Keratinocyte (primary cell): ENCODE results near the gene PCGF3. TPM values are rescaled to one million over a fixed set of nuclear protein-coding genes. Genes with fewer than 3 reads are reported as not detected.

ENCODE experiments used
- DNase-seq: peaks from one replicate; pipeline ENCODE4 v3.0.0-alpha.2; 2011; ENCODE audit warnings: low read depth, missing footprints, low spot score
- FAIRE-seq: peaks from 2 replicates; lab custom pipeline; 2011; peaks lifted over from hg19 to GRCh38; lab: Jason Lieb, UNC
- H2AFZ ChIP-seq: 2 replicates; pipeline ENCODE4 v1.6.0; 2012; ENCODE audit warnings: low read length, control low read depth, inconsistent platforms; ENCODE audit not compliant: control insufficient read depth
- H3K27ac ChIP-seq: 2 replicates; pipeline ENCODE4 v1.5.1; 2011; ENCODE audit warnings: low read length; ENCODE audit not compliant: control insufficient read depth, insufficient read depth
- H3K27me3 ChIP-seq: 3 replicates; pipeline ENCODE4 v1.6.0; 2011; ENCODE audit warnings: low read length; ENCODE audit not compliant: control insufficient read depth, insufficient read depth; ENCODE audit errors: extremely low read depth
- H3K36me3 ChIP-seq, 2 experiments: 2 replicates in 1 of 2; 3 replicates in 1 of 2; pipeline ENCODE4 v1.5.1; 2011; ENCODE audit warnings: low read length in 2 of 2, mild to moderate bottlenecking in 1 of 2; ENCODE audit not compliant: control insufficient read depth in 2 of 2, insufficient read depth in 2 of 2; ENCODE audit errors: extremely low read depth in 1 of 2
- H3K4me1 ChIP-seq: 3 replicates; pipeline ENCODE4 v1.5.1; 2011; ENCODE audit warnings: low read length; ENCODE audit not compliant: control insufficient read depth, insufficient read depth; ENCODE audit errors: extremely low read depth
- H3K4me2 ChIP-seq: 3 replicates; pipeline ENCODE4 v1.6.0; 2011; ENCODE audit warnings: low read depth, low read length; ENCODE audit not compliant: control insufficient read depth, insufficient read depth; ENCODE audit errors: extremely low read depth
- H3K4me3 ChIP-seq, 3 experiments: fragments of 200-600 bp in 1 of 3; sonication (generic) in 1 of 3; 2 replicates in 2 of 3; 3 replicates in 1 of 3; pipeline ENCODE4 v1.5.1; 2011 to 2016; ENCODE audit warnings: low read length in 3 of 3, mild to moderate bottlenecking in 3 of 3, control low read depth in 2 of 3, inconsistent platforms in 1 of 3, low read depth in 1 of 3, mixed read lengths in 1 of 3, mixed run types in 1 of 3, moderate library complexity in 1 of 3; ENCODE audit not compliant: control insufficient read depth in 2 of 3, insufficient read depth in 2 of 3; ENCODE audit errors: extremely low read depth in 1 of 3
- H3K79me2 ChIP-seq: 2 replicates; pipeline ENCODE4 v1.6.0; 2012; ENCODE audit warnings: low read length; ENCODE audit not compliant: control insufficient read depth, insufficient read depth
- H3K9ac ChIP-seq: 3 replicates; pipeline ENCODE4 v1.6.0; 2011; ENCODE audit warnings: low read length; ENCODE audit not compliant: control insufficient read depth, insufficient read depth; ENCODE audit errors: extremely low read depth
- H3K9me1 ChIP-seq: 3 replicates; pipeline ENCODE4 v1.6.0; 2011; ENCODE audit warnings: low read length; ENCODE audit not compliant: control insufficient read depth, insufficient read depth; ENCODE audit errors: extremely low read depth
- H3K9me3 ChIP-seq: 2 replicates; pipeline ENCODE4 v1.5.1; 2012; ENCODE audit warnings: low read depth, low read length; ENCODE audit not compliant: control insufficient read depth
- H4K20me1 ChIP-seq: 3 replicates; pipeline ENCODE4 v1.6.0; 2011; ENCODE audit warnings: low read length; ENCODE audit not compliant: control insufficient read depth, insufficient read depth; ENCODE audit errors: extremely low read depth
- EZH2 ChIP-seq: IDR thresholded peaks from one replicate; pipeline ENCODE4 v1.6.1; 2012; ENCODE audit warnings: inconsistent platforms, mild to moderate bottlenecking, low read length, moderate library complexity
- dilution Hi-C: fragments of 300-500 bp; cut with MboI; formaldehyde crosslinking; loops from one replicate; pipeline ENCODE4 v1.7.0; 2020; ENCODE audit warnings: low sequenced_read_pairs; ENCODE audit not compliant: extremely low pct_ligation_motif_present
- polyA plus RNA-seq, 5 experiments: library from polyadenylated mRNA; depleted of rRNA in 3 of 5; stranded (reverse) in 3 of 5; stranded (forward) in 1 of 5; unstranded in 1 of 5; fragments of >200 nt; gene quantifications; 1 replicate in 1 of 5; 2 replicates in 3 of 5; 3 replicates in 1 of 5; pipeline versions ENCODE4 v1.2.1 to v1.2.3, GENCODE V29; 2011 to 2012; ENCODE audit warnings: missing spikeins in 2 of 5, low read depth in 1 of 5, low replicate concordance in 1 of 5
- TF ChIP-seq, protein P1 (sequence below), 3 experiments: IDR thresholded peaks in 1 of 3; conservative IDR thresholded peaks in 1 of 3; optimal IDR thresholded peaks in 1 of 3; 2 replicates in 2 of 3; 3 replicates in 1 of 3; pipeline versions ENCODE3 to v1.5.1; 2011; ENCODE audit warnings: low read length in 3 of 3, mild to moderate bottlenecking in 3 of 3, moderate library complexity in 2 of 3, control low read depth in 1 of 3, inconsistent platforms in 1 of 3; ENCODE audit not compliant: insufficient read depth in 2 of 3; ENCODE audit errors: extremely low read depth in 1 of 3

Gene PCGF3
- polyA plus RNA-seq, 1 donor (not counting 4 experiments of a cell fraction or from before 2014, with no cell fraction given): 40.1 TPM

DNA sequence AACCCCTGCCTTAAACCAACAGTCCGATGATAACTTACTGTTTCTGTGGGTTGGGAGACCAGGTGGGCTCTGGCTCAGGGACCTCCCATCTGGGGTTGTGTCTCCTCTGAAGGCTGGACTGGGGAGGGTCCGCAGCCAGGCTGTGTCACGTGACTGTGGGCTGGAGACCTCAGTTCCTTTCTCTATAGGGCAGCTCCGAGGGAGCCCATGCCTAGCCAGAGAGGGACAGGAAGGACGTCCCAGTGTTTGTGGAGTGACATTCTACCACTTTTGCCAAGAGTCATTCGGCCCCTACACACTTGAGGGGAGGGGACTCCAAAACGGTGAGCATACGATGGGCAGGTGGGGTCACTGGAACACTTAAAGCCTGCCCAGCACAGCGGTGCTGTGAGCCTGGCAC, 4.5 kb downstream of the PCGF3 start:
- peaks cover 4% of the 10 kb centered on the region for H3K9me1 ChIP-seq
- peaks cover 78% of the 10 kb centered on the region for H3K79me2 ChIP-seq
- DNase-seq (no peak), FAIRE-seq (no peak)
- H3K9ac ChIP-seq: no peak overlapping the region
- no peaks in the 10 kb centered on the region for H3K27me3 ChIP-seq
- no peak overlapping the region for H3K4me3 ChIP-seq
- dilution Hi-C loops: no loop called here
- H3K4me1 ChIP-seq: peaks cover 12% of the 10 kb centered on the region
- H3K36me3 ChIP-seq: peaks cover 5 to 12% of the 10 kb centered on the region in 2 experiments
- no peak overlapping the region for H2AFZ ChIP-seq
- no peaks in the 10 kb centered on the region for H3K9me3 ChIP-seq
- TF ChIP-seq, protein P1, sequence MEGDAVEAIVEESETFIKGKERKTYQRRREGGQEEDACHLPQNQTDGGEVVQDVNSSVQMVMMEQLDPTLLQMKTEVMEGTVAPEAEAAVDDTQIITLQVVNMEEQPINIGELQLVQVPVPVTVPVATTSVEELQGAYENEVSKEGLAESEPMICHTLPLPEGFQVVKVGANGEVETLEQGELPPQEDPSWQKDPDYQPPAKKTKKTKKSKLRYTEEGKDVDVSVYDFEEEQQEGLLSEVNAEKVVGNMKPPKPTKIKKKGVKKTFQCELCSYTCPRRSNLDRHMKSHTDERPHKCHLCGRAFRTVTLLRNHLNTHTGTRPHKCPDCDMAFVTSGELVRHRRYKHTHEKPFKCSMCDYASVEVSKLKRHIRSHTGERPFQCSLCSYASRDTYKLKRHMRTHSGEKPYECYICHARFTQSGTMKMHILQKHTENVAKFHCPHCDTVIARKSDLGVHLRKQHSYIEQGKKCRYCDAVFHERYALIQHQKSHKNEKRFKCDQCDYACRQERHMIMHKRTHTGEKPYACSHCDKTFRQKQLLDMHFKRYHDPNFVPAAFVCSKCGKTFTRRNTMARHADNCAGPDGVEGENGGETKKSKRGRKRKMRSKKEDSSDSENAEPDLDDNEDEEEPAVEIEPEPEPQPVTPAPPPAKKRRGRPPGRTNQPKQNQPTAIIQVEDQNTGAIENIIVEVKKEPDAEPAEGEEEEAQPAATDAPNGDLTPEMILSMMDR (optimal IDR thresholded peaks at IDR 0.05 in 1 of 3, IDR thresholded peaks at IDR 0.05 in 1 of 3, conservative IDR thresholded peaks at IDR 0.05 in 1 of 3; ENCODE audit: extremely low read depth in 1 of 3, insufficient read depth in 2 of 3, low read length in 3 of 3): no peak
- TF ChIP-seq EZH2: no peak
- no peak overlapping the region for H3K27ac ChIP-seq
- peaks cover 4% of the 10 kb centered on the region for H4K20me1 ChIP-seq
- no peak overlapping the region for H3K4me2 ChIP-seq

DNA sequence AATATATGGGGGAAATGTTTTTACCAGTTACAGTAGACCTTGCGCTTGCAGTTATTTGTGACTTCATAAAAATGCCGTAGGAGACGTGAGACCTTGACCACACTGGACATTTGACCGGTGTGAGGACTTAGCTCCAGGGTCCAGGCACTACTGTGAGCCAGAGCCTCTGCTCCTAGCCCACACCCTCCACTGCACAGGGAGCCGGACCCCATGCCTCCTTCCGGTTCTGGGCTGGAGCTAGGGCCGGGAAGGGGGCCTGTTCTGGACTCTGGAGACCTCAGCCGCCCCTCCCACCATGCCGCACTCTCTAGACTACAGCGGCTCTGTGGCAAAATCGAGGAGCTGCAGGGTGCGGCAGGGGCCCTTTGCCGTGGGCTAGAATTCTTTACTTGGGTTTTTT, 5.3 kb downstream of the PCGF3 start:
- TF ChIP-seq, protein P1 (optimal IDR thresholded peaks at IDR 0.05 in 1 of 3, IDR thresholded peaks at IDR 0.05 in 1 of 3, conservative IDR thresholded peaks at IDR 0.05 in 1 of 3; ENCODE audit: extremely low read depth in 1 of 3, insufficient read depth in 2 of 3, low read length in 3 of 3): no peak
- no peak for TF ChIP-seq EZH2
- Histone ChIP-seq H3K27me3 (no peaks in the 10 kb centered on the region), H3K4me3 (no peak overlapping the region), H3K79me2 (peaks cover 81% of the 10 kb centered on the region), H3K9me1 (peaks cover 4% of the 10 kb centered on the region), H3K9me3 (no peaks in the 10 kb centered on the region), H3K4me2 (no peak overlapping the region), H3K36me3 (peaks cover 5 to 12% of the 10 kb centered on the region in 2 experiments), H2AFZ (no peak overlapping the region), H3K4me1 (peaks cover 10% of the 10 kb centered on the region), H3K9ac (no peak overlapping the region), H3K27ac (no peak overlapping the region), H4K20me1 (peaks cover 4% of the 10 kb centered on the region)
- dilution Hi-C loops: no loop called here
- no peak for FAIRE-seq
- DNase-seq: no peak
